Measurements from ENCODE around the gene CARD9.
A peak's percentile ranks its signal among the peaks of the same experiment; 100 is the strongest.
"Not testable (repeated sequence)": the region's sequence is repeated elsewhere in the genome, so short reads cannot be mapped to it uniquely, and the experiment has no call there.

The CARD9 gene, protein sequence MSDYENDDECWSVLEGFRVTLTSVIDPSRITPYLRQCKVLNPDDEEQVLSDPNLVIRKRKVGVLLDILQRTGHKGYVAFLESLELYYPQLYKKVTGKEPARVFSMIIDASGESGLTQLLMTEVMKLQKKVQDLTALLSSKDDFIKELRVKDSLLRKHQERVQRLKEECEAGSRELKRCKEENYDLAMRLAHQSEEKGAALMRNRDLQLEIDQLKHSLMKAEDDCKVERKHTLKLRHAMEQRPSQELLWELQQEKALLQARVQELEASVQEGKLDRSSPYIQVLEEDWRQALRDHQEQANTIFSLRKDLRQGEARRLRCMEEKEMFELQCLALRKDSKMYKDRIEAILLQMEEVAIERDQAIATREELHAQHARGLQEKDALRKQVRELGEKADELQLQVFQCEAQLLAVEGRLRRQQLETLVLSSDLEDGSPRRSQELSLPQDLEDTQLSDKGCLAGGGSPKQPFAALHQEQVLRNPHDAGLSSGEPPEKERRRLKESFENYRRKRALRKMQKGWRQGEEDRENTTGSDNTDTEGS

DNA sequence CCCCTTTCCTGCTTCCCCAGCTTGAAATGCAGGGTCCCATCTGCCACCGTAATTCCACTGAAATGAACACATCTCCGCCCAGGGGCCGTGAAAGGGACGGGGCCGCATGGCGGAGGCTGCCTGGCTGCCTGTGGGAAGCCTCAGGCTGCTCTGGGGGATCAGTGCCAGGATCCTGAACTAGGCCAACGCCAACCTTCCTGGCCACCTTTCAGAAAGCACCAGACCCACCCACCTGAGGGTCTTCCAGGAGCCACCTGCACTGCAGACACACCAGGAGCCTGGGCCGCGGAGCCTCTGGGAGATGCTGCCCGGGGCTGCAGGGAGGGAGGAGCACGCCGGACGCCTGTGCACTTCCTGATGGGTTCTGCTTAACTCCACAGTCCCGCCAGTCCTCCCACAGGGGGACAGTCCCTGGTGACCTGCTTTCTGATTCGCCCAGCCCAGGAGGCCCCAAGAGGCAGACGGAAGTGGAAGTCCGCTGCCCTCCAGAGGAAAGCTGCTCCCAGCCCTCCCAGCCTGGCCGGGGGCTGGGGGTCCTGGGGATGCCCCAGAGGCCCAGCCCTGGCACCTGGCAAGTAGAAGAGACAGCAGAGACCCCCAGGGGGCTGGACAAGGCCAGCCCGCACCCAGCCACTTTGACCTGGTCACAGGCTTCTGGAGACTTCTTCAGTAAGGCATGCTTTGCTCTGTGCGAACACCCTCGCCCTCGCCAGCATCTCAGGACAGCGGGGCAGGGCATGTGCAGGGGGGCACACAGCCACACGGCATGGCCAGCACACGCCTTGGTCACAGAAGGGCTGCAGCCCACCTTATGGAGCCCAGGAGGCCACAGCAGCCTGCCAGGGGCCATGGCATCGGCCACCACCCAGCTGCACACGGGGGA, at the start of gene CARD9:
TSS of gene CARD9 (minus strand) at position 370 of the 883 bp plus-strand sequence. CDS start 1,591 bp downstream, outside the sequence.
- no peak for DNase-seq (ENCODE audit: low read depth, low spot score)

DNA sequence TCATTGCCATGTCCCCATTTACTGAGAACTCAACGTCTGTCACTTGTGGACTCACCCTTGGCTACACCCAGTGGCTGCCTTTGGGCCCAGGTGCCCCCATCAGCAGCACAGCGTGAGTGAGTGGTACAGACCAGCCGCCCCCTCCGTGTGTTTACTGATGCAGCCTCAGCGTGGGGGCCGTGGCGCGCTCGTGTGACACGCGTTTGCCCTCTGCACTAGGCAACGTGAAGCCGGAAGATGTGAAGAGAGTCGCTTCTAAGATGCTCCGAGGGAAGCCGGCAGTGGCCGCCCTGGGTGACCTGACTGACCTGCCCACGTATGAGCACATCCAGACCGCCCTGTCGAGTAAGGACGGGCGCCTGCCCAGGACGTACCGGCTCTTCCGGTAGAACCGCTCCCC, 49.4 kb upstream of the CARD9 start:
- DNase-seq (ENCODE audit: low read depth, low spot score), result no peak

DNA sequence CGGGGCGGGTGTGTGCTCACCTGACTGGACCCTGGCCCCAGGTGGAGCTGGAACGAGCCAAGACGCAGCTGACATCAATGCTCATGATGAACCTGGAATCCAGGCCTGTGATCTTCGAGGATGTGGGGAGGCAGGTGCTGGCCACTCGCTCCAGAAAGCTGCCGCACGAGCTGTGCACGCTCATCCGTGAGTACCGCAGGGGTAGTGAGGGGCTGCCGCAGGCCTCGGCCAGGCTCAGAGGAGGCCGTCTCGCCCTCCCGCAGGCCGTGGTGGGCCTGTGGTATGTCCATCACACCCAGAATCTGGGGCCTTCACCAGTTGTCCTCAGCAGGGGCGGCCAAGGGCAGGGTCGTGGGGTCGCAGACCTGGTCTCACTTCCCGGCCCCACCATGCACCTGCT, 48.3 kb upstream of the CARD9 start:
- no peak for DNase-seq (ENCODE audit: low read depth, low spot score)

DNA sequence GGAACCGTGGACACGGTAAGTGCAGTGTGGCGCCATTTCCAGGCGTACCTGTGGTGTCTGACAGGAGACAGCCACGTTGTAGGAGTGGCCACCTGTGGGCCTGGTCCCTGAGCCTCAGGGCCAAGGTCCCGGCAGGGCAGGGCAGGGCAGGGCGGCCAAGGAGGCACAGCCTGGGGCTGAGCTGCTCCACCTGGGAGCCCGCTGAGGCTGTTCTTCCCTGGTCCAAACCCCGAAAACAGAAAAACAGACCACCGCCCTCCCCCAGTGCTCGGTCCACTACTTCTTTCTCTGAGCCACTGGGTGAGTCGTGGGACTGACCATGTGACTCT, 45.6 kb upstream of the CARD9 start:
- no peak for DNase-seq (ENCODE audit: low read depth, low spot score)

DNA sequence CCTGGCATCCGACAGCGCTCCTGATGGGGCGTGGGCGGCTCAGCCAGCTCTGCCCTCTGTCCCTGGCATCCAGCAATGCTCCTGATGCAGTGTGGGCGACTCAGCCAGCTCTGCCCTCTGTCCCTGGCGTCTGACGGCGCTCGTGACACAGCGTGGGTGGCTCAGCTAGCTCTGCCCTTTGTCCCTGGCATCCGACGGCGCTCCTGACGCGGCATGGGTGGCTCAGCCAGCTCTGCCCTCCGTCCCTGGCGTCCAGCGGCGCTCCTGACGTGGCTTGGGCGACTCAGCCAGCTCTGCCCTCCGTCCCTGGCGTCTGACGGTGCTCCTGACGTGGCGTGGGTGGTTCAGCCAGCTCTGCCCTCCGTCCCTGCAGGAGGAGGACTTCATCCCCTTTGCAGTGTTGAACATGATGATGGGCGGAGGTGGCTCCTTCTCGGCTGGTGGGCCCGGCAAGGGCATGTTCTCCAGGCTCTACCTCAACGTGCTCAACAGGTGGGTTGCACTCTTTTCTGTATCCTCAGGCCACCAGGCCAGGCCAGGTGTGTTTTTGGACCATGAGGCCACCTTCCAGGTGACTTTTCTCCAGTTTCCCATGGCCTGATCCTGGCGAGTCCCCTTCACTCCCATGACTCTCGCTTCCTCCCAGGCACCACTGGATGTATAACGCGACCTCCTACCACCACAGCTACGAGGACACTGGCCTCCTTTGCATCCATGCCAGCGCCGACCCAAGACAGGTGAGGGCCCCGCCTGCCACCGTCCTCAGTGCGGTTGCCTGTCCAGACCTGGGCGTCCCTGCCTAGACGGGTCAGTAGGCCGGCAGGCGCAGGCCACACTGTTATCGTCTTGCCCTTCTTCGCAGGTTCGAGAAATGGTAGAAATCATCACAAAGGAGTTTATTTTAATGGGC, 45.0 kb upstream of the CARD9 start:
- DNase-seq (ENCODE audit: low read depth, low spot score), result no peak

DNA sequence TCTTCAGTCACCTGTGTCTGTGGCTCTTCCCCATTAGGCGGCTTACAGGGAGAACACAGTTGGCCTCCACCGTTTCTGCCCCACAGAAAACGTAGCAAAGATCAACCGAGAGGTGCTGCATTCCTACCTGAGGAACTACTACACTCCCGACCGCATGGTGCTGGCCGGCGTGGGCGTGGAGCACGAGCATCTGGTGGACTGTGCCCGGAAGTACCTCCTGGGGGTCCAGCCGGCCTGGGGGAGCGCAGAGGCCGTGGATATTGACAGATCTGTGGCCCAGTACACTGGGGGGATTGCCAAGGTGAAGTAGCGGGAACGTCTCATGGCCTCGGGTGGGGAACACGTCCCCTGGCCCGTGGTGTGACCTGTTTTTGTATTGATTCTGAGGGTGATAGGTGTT, 43.4 kb upstream of the CARD9 start:
- DNase-seq (ENCODE audit: low read depth, low spot score), result no peak

DNA sequence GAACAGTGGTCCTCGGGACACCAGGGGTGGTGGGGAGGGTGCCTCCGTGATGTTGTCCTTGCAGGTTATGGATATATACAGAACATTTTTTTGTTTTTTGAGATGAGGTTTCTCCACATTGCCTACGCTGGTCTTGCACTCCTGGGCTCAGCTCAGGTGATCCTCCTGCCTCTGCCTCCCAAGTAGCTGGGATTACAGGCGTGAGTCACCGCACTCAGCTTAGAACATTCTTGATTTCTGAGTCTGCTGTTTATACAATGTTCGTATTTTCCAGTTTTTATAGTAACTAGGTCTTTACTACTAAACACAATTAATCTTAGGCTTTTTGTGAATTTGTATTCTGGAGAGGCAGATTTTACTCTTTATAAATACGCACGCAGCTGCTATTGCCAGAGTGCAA, 43.0 kb upstream of the CARD9 start:
- no peak for DNase-seq (ENCODE audit: low read depth, low spot score)

DNA sequence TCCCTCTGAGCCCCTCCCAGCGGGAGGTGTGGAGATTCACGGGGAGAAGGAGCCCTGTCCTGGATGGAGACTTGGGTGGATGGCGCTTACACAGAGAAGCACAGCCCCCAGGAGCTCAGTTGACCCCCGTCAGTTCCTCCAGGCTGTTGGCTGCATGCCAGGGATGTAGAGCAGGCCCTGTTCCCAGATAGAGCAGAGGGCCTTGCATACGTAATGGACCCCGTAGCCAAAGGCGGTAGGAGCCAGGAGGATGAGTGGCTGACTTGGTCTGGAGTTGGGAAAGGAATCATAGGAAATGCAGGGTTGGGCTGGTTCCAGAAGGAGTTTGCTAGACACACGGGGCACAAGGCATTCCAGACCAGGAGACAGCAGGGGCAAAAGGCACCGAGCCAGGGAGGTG, 39.5 kb upstream of the CARD9 start:
- DNase-seq (ENCODE audit: low read depth, low spot score), result peak; percentile 18

DNA sequence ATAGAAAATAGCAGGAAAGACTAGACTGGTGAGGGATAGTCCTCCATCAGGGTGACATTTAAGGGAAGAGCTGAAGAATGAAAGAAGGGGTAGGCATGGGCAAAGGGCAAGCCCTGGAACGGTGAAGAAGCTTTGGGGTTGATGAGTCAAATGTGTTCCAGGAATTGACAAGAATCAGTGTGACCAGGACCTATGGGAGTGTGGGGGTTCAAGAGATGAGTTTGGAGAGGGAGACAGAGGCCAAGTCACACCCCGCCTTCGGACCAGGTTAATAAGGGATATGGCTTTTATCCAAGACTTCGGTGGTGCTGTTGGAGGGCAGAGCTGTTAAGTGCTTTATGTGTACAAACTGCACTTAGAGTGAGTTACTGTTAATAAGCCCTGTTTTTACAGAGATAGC, 37.9 kb upstream of the CARD9 start:
- DNase-seq (ENCODE audit: low read depth, low spot score), result no peak

DNA sequence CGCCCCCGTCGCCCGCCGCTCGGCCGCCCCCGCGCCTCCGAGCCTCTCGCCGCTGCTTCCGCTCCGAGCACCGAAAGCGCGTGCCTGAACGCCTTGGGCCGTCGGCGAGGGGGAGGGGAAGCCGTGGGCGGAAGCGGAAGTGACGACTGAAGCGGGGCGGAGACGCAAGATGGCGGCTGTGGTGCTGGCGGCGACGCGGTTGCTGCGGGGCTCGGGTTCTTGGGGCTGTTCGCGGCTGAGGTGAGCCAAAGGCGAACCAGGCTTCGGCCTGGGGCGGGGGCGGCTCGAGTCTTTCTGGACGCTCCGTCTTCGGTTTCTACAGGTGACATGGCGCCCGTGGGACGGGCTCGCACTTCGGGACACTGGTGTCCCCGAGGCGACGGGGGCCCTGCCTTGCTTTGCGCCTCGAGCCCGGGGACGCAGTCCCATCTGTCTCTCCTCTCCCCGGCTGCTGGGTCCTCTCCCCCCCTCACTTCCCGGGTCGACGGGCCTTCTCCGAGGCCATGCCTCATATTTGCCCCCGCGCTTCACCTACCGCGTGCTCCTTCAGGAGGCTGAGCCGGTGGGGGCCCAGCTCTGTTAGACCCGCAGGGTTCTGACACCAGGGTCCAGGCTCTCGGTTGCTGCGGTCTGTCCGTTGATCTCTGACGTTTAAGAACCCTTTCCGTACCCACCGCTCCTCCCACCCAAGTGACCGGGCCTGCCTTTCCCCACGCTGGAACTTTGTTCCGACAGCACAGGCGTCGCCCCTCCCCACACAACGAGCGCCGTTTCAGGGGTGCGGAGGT, 37.2 kb upstream of the CARD9 start, which contains the start of the genes ENTR1 and PMPCA:
TSS of gene ENTR1 (minus strand) at position 115 of the 788 bp plus-strand sequence. CDS start 217 bp downstream, outside the sequence.
TSS of gene PMPCA (plus strand) at position 159 of the 788 bp plus-strand sequence. CDS start at position 170, 11 bp downstream.
- DNase-seq (ENCODE audit: low read depth, low spot score), result peak; percentile 88

DNA sequence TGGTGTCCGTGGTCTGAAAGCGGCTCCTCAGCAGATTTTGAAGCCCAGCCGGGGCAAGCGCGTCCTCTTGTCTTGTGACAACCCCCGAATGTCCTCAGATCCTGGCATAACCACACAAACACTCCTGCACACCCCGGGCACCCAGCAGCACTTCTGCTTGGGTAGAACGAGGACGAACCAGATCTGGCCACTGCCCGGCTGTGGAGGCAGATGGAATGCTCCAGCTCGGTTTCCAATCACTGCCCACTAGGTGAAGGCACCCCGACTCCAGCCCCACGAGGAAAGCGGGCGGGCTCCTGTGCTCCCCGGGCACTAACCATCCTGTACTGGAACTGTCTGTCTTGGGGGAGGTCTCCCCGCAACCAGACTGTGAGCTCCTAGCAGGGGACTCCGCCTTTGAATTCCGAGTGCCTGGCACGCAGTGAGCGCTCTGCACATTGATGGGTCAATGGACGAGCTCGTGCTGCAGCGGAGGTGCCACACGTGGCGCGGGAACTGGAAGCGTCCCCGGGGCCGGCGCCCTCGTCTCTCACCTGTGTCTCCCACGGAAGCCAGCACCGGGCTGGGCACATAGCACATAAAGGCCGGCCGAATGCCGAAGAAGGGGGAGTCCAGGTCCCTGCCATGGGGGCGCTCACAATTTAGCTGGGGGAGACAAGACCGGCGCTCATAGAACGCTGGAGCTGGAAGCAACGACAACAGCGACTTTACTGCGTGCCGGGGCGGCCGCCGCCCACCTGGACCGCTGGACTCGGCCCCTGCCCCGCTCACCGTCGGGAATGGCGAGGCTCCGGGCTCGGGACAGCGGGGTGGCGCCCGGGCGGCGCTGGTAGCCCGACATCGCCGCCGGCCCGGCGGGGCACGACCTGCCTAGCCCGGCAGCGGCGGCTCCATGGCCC, 36.3 kb upstream of the CARD9 start:
- DNase-seq (ENCODE audit: low read depth, low spot score), result peak; percentile 50

DNA sequence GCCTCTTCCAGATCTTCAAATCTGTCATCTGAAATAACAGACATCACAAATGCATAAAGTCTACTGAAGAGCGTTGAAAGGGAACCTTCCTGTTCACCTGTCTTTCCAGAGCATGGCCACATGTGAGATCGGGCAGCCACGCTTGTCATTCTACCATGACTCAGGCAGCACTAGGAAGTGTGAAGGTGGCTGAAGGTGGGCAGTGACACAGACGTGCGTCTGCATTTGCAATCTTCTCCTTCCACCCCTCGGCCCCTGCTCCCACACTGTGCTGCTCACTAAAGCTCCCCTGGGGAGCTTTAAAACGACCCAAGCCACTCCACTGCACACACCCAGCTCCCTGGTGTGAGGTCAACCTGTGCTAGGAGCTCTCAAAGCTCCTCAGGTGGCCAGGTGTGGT, 34.4 kb upstream of the CARD9 start:
- no peak for DNase-seq (ENCODE audit: low read depth, low spot score)

DNA sequence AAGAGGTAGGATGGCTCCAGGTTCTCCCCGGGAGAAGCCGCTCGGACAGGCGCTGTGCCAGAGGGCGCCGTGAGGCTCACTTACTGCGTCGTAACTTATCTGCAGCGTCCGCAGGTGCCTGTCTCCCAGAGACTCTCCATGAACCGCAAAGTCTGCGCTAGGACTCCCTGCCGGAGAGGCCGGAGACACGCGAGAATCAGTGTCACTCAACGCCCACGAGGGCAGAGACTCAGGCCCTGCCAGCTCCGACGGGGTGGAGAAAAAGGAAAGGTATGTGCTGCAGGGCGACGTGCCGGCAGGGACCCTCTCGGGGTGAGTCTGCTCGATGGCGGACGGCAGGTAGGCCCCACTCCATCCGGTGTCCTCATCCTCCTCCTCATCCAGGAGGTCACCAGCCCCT, 33.6 kb upstream of the CARD9 start:
- not testable (repeated sequence) for DNase-seq (ENCODE audit: low read depth, low spot score)

DNA sequence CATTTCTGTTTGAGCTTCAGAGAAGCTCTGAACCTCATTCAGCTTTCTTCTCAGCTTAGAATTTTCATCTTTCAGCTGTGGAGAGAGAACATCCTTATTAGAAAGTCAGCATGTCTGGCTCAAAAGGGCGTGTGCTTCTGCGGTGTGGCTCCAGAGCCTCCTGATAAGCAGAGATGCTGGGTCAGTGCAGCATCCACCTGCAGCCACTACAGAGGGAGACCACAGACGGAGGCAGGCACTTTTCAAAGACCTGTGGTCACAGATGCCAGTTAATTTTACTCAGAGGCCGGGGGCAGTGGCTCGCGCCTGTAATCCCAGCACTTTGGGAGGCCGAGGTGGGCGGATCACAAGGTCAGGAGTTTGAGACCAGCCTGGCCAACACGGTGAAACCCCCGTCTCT, 32.4 kb upstream of the CARD9 start:
- DNase-seq (ENCODE audit: low read depth, low spot score), result not testable (repeated sequence)

DNA sequence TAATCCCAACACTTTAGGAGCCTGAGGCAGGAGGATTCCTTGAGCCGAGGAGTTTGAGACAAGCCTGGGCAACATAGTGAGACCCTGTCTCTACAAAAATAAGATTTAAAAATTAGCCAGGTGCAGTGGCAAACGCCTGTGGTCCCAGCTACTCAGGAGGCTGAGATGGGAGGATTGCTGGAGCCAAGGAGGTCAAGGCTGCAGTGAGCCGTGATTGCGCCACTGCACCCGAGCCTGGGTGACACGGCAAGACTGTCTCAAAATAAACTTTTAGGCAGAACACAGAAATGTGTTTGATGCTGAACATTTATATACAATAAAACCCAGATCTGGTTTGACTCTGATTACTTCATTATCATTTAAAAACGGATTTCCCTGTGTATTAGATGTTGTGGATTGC, 32.0 kb upstream of the CARD9 start:
- no peak for DNase-seq (ENCODE audit: low read depth, low spot score)

DNA sequence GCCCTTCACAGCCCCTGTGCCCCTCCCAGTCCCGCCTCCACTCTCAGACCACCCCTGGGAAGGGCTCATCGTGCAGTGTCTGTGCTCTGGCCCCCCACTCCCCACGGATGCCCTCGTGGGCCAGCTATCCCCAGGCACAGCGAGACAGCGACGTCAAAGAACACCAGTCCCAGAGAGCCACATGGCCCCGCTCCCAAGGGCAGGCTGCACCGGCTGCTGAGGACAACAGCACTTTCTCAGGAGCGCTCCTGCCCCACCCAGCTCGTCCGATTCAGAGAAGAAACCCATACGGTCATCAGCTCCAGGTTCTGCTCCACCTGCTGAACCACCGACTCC, 31.3 kb upstream of the CARD9 start:
- no peak for DNase-seq (ENCODE audit: low read depth, low spot score)

DNA sequence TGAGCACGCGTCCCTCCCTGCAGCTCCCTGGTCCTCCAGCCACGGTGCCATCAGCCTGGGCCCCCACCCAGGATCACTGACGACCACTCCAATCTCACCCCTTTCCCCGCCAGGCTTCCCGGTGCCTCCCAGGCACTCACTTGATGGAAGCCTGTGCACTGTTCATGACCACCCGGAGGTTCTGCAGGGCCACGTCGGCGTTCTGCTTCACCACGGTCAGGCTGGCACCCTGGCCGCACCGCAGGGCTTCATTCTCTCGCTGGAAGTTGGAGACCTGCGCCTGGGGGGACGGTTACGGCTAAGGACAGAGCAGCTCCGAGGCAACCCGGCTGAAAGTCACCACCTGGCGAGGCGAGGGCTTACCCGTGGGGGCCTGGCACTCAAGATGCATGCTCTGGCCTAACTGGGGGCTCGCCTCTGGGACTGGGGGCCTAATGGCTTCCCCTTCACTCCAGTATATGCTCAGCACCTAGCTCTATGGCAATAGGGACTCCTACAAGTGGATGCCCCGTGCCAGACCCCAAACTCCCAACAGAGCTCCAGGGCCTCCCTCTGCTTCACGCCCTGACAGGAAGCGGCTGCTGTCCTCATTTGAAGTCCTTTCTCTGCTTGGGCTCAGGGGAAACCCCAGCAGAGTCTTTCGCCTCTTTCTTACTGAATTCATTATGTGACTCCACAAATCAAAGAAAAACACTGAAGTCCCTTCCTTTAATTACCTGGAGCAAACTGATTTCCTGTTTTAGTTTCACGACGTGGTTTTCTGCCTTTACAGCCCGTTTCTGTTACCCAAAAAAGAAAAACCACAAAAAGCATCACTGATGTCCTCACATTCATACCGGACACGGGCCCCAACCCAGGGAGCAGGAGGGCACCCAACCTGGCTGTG, 30.7 kb upstream of the CARD9 start:
- no peak for DNase-seq (ENCODE audit: low read depth, low spot score)

DNA sequence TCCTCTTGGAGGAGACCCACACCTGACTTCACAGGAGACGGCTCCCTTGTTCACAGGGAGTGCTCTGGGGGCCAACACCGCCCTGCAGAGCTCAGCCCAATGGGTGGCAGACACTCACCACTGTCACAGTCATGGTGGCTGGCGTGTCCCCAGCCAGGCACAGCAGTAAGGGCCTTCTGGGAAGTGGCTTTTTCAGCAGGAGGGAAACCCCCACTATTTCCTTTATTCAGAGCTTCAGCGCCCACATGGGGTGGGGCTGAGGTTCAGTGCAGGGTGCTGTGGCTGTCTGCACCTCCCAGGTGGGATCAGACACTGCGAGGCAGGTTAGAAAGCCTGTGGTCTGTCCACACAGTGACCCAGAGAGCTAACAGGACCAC, 30.1 kb upstream of the CARD9 start:
- no peak for DNase-seq (ENCODE audit: low read depth, low spot score)

DNA sequence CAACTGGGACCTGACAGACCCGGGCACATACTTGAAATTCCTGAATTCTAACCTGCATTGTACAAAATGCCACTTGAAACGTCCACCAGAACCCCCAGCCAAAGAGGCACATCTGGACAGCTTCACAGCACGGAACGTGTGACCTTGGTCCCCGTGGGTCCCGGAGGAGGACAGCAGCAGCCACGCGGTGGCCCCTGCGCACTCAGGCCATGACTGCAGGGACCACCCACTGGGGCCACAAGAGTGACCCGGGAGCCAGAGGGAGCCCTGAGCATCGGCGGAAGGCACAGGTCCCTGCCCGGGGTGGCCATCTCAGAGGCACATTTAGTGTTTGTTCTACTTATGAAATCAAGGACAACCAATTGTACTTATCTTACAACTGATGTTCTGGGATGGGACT, 28.6 kb upstream of the CARD9 start:
- DNase-seq (ENCODE audit: low read depth, low spot score), result peak; percentile 14
